ENCODE data around the gene TEX13C.

DNA sequence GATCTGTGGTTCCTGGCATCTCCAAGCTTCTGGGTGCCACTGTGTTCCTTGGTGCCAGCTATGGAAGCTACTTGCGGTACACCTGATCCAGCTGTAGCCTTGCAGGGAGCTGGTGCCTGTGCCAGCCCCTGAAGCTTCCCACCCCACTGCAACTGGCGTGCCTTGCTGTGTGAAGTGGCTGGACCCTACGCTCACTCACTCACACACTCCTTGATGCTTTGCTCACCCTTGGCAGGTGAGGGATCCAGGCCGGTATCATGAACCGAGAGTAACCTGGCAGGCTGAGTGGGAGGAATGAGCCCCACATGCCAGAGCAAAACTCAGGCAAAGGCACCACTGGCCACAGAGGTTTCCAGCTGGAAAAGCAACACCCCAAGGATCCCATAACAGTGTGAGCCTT lies 31.3 kb upstream of the TEX13C start:
- TF ChIP-seq CTCF (IDR thresholded peaks at IDR 0.05; ENCODE audit: low read depth, low read length): no peak
- no peak for TF ChIP-seq EZH2phosphoT487 (IDR thresholded peaks at IDR 0.05; ENCODE audit: low read depth)
